Neural crest cell (in vitro differentiated cells): ENCODE data around the gene PCSK5. TPM values are rescaled to one million over a fixed set of nuclear protein-coding genes. Genes with fewer than 3 reads are reported as not detected.

Experiments
- DNase-seq: peaks from one replicate; pipeline ENCODE4 v3.0.0; 2021; ENCODE audit warnings: low read depth, mixed read lengths, low spot score
- H3K27ac Mint-ChIP-seq: one replicate; pipeline ENCODE4 v1.8.0; 2021; ENCODE audit warnings: mild to moderate bottlenecking, mixed read lengths; ENCODE audit not compliant: unreplicated experiment
- H3K27me3 Mint-ChIP-seq: 2 replicates; pipeline ENCODE4 v1.8.0; 2021; ENCODE audit warnings: low read depth, mild to moderate bottlenecking, mixed read lengths
- H3K36me3 Mint-ChIP-seq: 2 replicates; pipeline ENCODE4 v1.8.0; 2021; ENCODE audit warnings: low read depth, mild to moderate bottlenecking, mixed read lengths
- H3K4me1 Mint-ChIP-seq: 2 replicates; pipeline ENCODE4 v1.8.0; 2021; ENCODE audit warnings: mixed read lengths
- H3K4me3 Mint-ChIP-seq: one replicate; pipeline ENCODE4 v1.8.0; 2021; ENCODE audit warnings: mild to moderate bottlenecking, mixed read lengths
- H3K9me3 Mint-ChIP-seq: 2 replicates; pipeline ENCODE4 v1.8.0; 2021; ENCODE audit warnings: mixed read lengths
- CTCF ChIP-seq: fragments of 200-600 bp; sonication (generic); conservative IDR thresholded peaks from 2 replicates; pipeline ENCODE4 v1.5.0; 2021; ENCODE audit warnings: antibody characterized with exemption, mild to moderate bottlenecking
- total RNA-seq: library from RNA; stranded (reverse); gene quantifications from 2 replicates; pipeline ENCODE4 v1.2.1, GENCODE V29; 2021

PCSK5 gene
- total RNA-seq, 1 donor from 2014 or later: 3.1 TPM

- peaks cover 3% of the 10 kb centered on the region for H3K36me3 Mint-ChIP-seq
- no peak for DNase-seq
- H3K4me3 Mint-ChIP-seq: no peak overlapping the region
- no peak overlapping the region for H3K27ac Mint-ChIP-seq
- no peak for TF ChIP-seq CTCF
- no peaks in the 10 kb centered on the region for H3K4me1 Mint-ChIP-seq
- no peaks in the 10 kb centered on the region for H3K27me3 Mint-ChIP-seq
- H3K9me3 Mint-ChIP-seq: peaks cover 6% of the 10 kb centered on the region
Observed at GRCh38 chr9:75904364-75904763, 13.9 kb downstream of the PCSK5 start.

- Mint-ChIP-seq H3K27me3 (no peaks in the 10 kb centered on the region), H3K4me3 (no peak overlapping the region), H3K4me1 (no peaks in the 10 kb centered on the region), H3K36me3 (no peaks in the 10 kb centered on the region), H3K9me3 (peaks cover 3% of the 10 kb centered on the region), H3K27ac (no peak overlapping the region)
- no peak for TF ChIP-seq CTCF
- no peak for DNase-seq
Observed at GRCh38 chr9:75906531-75906930, 16.1 kb downstream of the PCSK5 start.

DNA sequence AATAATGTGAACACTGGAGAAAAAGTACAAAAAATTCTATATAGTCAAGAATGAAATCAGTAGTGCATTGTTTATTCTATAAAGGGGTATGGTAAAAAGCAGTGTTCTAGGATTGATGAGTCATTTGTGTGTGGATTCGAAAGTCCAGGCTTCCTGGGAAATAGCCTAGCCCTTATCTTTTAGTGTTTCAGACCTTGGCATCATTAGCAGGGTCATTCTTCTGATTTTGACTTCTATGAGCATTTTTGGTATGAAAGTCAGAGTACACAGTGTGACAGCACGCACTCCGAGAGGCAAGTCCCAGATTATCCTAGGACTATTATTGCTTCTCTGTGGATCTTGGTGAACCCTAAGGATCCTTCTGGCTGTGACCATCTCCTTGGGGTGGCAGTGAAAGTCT is 16.9 kb downstream of the PCSK5 start:
- no peaks in the 10 kb centered on the region for H3K4me1 Mint-ChIP-seq
- no peak overlapping the region for H3K27ac Mint-ChIP-seq
- no peaks in the 10 kb centered on the region for H3K36me3 Mint-ChIP-seq
- DNase-seq: no peak
- TF ChIP-seq CTCF: no peak
- no peaks in the 10 kb centered on the region for H3K27me3 Mint-ChIP-seq
- no peak overlapping the region for H3K4me3 Mint-ChIP-seq
- peaks cover 3% of the 10 kb centered on the region for H3K9me3 Mint-ChIP-seq

- no peaks in the 10 kb centered on the region for H3K4me1 Mint-ChIP-seq
- peaks cover 3% of the 10 kb centered on the region for H3K9me3 Mint-ChIP-seq
- H3K27me3 Mint-ChIP-seq: no peaks in the 10 kb centered on the region
- H3K4me3 Mint-ChIP-seq: no peak overlapping the region
- no peak overlapping the region for H3K27ac Mint-ChIP-seq
- no peak for DNase-seq
- no peaks in the 10 kb centered on the region for H3K36me3 Mint-ChIP-seq
- no peak for TF ChIP-seq CTCF
Observed at GRCh38 chr9:75907923-75908322, 17.4 kb downstream of the PCSK5 start.

DNA sequence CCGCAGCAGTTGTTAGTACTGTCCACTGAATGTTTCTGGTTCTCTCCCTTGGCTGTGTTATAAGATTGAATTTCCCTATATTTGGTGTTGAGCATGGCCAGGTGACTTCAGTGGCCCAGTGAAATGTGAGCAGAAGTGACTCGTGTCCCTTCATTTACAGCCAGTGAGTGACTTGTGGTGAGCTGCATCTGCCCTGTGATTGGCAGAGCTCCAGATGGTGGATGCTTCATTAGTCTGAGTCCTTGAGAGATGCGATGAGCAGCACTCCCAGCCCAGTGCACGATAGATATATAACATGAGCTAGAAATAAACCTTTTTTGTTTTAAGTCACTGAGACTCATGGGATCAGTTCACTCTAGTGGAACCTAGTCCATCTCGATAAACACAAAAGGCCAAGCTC is 19.3 kb downstream of the PCSK5 start:
- no peak overlapping the region for H3K27ac Mint-ChIP-seq
- no peaks in the 10 kb centered on the region for H3K4me1 Mint-ChIP-seq
- H3K27me3 Mint-ChIP-seq: no peaks in the 10 kb centered on the region

More for the DNA sequence above, 19.3 kb downstream of the PCSK5 start:
- no peaks in the 10 kb centered on the region for H3K36me3 Mint-ChIP-seq
- H3K4me3 Mint-ChIP-seq: no peak overlapping the region
- TF ChIP-seq CTCF: no peak
- DNase-seq: no peak
- peaks cover 3% of the 10 kb centered on the region for H3K9me3 Mint-ChIP-seq
